RWPE2 (cell line): ENCODE results near the gene RREB1.

Source experiments
- ATAC-seq: fragments of 200-7000 bp; cut with Tn5 transposase; 3 replicates; pipeline ENCODE4 v1.9.1; 2021; ENCODE audit warnings: low read depth
- DNase-seq: peaks from one replicate; pipeline ENCODE4 v3.0.0-alpha.2; 2020; ENCODE audit warnings: low spot score
- H3K27ac ChIP-seq: fragments of 450-650 bp; 2 replicates; pipeline ENCODE4 v1.5.1; 2017; ENCODE audit warnings: mild to moderate bottlenecking; ENCODE audit not compliant: poor library complexity, severe bottlenecking
- H3K27me3 ChIP-seq: fragments of 250-450 bp; sonication (Bioruptor Pico); 2 replicates; pipeline ENCODE4 v1.5.1; 2021; ENCODE audit warnings: mild to moderate bottlenecking, moderate library complexity; ENCODE audit not compliant: insufficient read depth, poor library complexity, severe bottlenecking
- H3K36me3 ChIP-seq: fragments of 250-450 bp; sonication (Bioruptor Pico); 2 replicates; pipeline ENCODE4 v1.5.1; 2020; ENCODE audit warnings: low read depth, mild to moderate bottlenecking, moderate library complexity
- H3K4me1 ChIP-seq: fragments of 250-450 bp; sonication (Bioruptor Pico); 2 replicates; pipeline ENCODE4 v1.5.1; 2021; ENCODE audit warnings: mild to moderate bottlenecking, moderate library complexity; ENCODE audit not compliant: insufficient read depth, poor library complexity, severe bottlenecking
- H3K4me3 ChIP-seq: fragments of 250-450 bp; sonication (Bioruptor Pico); 2 replicates; pipeline ENCODE4 v1.5.1; 2021; ENCODE audit warnings: mild to moderate bottlenecking, moderate library complexity; ENCODE audit not compliant: severe bottlenecking
- H3K9me3 ChIP-seq: fragments of 250-450 bp; sonication (Bioruptor Pico); 2 replicates; pipeline ENCODE4 v1.5.1; 2021; ENCODE audit warnings: mild to moderate bottlenecking, moderate library complexity; ENCODE audit not compliant: severe bottlenecking
- TF ChIP-seq, protein P1 (sequence below): fragments of 450-650 bp; IDR thresholded peaks from one replicate; pipeline ENCODE4 v1.5.1; 2017; ENCODE audit warnings: mild to moderate bottlenecking, moderate library complexity; ENCODE audit not compliant: poor library complexity, severe bottlenecking

RREB1 gene

GRCh38 chr6:7268816-7269555, 161.2 kb downstream of the RREB1 start:
- no peaks in the 10 kb centered on the region for H3K27me3 ChIP-seq
- no peak for ATAC-seq
- no peaks in the 10 kb centered on the region for H3K36me3 ChIP-seq
- peaks cover 9% of the 10 kb centered on the region for H3K4me1 ChIP-seq
- DNase-seq, result no peak
- H3K4me3 ChIP-seq, result no peak overlapping the region
- no peaks in the 10 kb centered on the region for H3K9me3 ChIP-seq
- TF ChIP-seq, protein P1, sequence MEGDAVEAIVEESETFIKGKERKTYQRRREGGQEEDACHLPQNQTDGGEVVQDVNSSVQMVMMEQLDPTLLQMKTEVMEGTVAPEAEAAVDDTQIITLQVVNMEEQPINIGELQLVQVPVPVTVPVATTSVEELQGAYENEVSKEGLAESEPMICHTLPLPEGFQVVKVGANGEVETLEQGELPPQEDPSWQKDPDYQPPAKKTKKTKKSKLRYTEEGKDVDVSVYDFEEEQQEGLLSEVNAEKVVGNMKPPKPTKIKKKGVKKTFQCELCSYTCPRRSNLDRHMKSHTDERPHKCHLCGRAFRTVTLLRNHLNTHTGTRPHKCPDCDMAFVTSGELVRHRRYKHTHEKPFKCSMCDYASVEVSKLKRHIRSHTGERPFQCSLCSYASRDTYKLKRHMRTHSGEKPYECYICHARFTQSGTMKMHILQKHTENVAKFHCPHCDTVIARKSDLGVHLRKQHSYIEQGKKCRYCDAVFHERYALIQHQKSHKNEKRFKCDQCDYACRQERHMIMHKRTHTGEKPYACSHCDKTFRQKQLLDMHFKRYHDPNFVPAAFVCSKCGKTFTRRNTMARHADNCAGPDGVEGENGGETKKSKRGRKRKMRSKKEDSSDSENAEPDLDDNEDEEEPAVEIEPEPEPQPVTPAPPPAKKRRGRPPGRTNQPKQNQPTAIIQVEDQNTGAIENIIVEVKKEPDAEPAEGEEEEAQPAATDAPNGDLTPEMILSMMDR, result no peak
- no peak overlapping the region for H3K27ac ChIP-seq

DNA sequence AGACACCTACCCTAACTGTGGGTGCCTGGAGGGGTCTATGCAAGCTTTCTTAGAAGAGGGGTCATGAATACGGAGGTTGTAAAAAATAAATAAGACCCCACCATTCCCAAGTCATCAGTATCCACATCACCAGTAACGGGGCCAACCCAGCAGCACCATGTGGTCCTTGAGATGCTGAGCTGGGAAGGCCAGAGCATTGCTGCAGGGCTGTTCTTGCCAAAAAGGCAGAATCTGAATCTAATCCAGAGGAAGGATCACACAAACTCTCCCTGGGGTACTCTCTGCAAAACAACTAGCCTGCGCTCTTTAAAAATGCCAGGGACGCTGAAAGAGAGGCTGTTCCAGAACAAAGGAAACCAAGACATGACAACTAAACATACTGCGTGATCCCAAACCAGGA, 162.1 kb downstream of the RREB1 start:
- no peaks in the 10 kb centered on the region for H3K27me3 ChIP-seq
- TF ChIP-seq, protein P1, result no peak
- ATAC-seq (no peak), DNase-seq (no peak)
- H3K4me3 ChIP-seq, result no peak overlapping the region
- peaks cover 9% of the 10 kb centered on the region for H3K4me1 ChIP-seq
- H3K36me3 ChIP-seq, result no peaks in the 10 kb centered on the region
- H3K9me3 ChIP-seq, result no peaks in the 10 kb centered on the region
- no peak overlapping the region for H3K27ac ChIP-seq

GRCh38 chr6:7270320-7271204, 162.8 kb downstream of the RREB1 start:
- no peak for ATAC-seq
- no peaks in the 10 kb centered on the region for H3K27me3 ChIP-seq
- H3K36me3 ChIP-seq, result no peaks in the 10 kb centered on the region
- TF ChIP-seq, protein P1, result no peak
- no peaks in the 10 kb centered on the region for H3K9me3 ChIP-seq
- H3K27ac ChIP-seq, result no peak overlapping the region
- no peak for DNase-seq
- no peak overlapping the region for H3K4me3 ChIP-seq
- peaks cover 12% of the 10 kb centered on the region for H3K4me1 ChIP-seq

- no peaks in the 10 kb centered on the region for H3K36me3 ChIP-seq
- TF ChIP-seq, protein P1, result no peak
- H3K4me3 ChIP-seq, result no peak overlapping the region
- DNase-seq, result no peak
- no peaks in the 10 kb centered on the region for H3K27me3 ChIP-seq
- ATAC-seq, result no peak
- H3K9me3 ChIP-seq, result no peaks in the 10 kb centered on the region
- H3K4me1 ChIP-seq, result peaks cover 15% of the 10 kb centered on the region
- no peak overlapping the region for H3K27ac ChIP-seq
Observed at GRCh38 chr6:7271205-7271534, 163.4 kb downstream of the RREB1 start.
